CD4-positive, alpha-beta T cell (primary cell): ENCODE results near the gene CARD19. TPM values are rescaled to one million over a fixed set of nuclear protein-coding genes. Genes with fewer than 3 reads are reported as not detected.

Experiments used
- ATAC-seq: fragments of 200-7000 bp; cut with Tn5 transposase; one replicate; pipeline ENCODE4 v1.10.0; 2022; ENCODE audit warnings: mild to moderate bottlenecking; ENCODE audit not compliant: poor library complexity
- CTCF ChIA-PET: fragments of 350-600 bp; sonication (Branson Sonifier 250); formaldehyde crosslinking; loops from one replicate; lab custom pipeline; 2021; ENCODE audit warnings: antibody characterized with exemption, inconsistent platforms; lab: Charles Lee
- POLR2A ChIA-PET: fragments of 350-600 bp; sonication (Branson Sonifier 250); formaldehyde crosslinking; loops from one replicate; lab custom pipeline; 2021; ENCODE audit warnings: antibody characterized with exemption, inconsistent platforms; lab: Charles Lee
- DNase-seq, 14 experiments: peaks; one replicate each; pipeline ENCODE4 v3.0.0-alpha.2; 2013 to 2020; ENCODE audit warnings: mixed read lengths in 2 of 14
- H3K27ac ChIP-seq, 2 donors: one replicate each; pipeline versions ENCODE4 v1.5.1 to v1.7.0; 2013; ENCODE audit warnings: low read length in 2 of 2, low read depth in 1 of 2, mild to moderate bottlenecking in 1 of 2
- H3K27me3 ChIP-seq, 2 experiments: 1 replicate in 1 of 2; 2 replicates in 1 of 2; pipeline versions ENCODE4 v1.6.1 to v1.7.0; 2013; ENCODE audit warnings: low read length in 2 of 2, control low read depth in 1 of 2, mild to moderate bottlenecking in 1 of 2, moderate library complexity in 1 of 2; ENCODE audit not compliant: insufficient read depth in 2 of 2, control insufficient read depth in 1 of 2
- H3K36me3 ChIP-seq: one replicate; pipeline ENCODE4 v1.6.1; 2013; ENCODE audit warnings: low read length, control low read depth; ENCODE audit not compliant: insufficient read depth
- H3K4me1 ChIP-seq: one replicate; pipeline ENCODE4 v1.6.1; 2013; ENCODE audit warnings: low read length, control low read depth; ENCODE audit not compliant: insufficient read depth
- H3K4me3 ChIP-seq: one replicate; pipeline ENCODE4 v1.5.1; 2013; ENCODE audit warnings: mild to moderate bottlenecking, low read length, moderate library complexity
- H3K9me3 ChIP-seq, 2 experiments: 1 replicate in 1 of 2; 2 replicates in 1 of 2; pipeline versions ENCODE4 v1.6.1 to v1.7.0; 2013; ENCODE audit warnings: low read length in 2 of 2, mild to moderate bottlenecking in 2 of 2, control low read depth in 1 of 2, moderate library complexity in 1 of 2; ENCODE audit not compliant: control insufficient read depth in 1 of 2, insufficient read depth in 1 of 2
- H3K27ac Mint-ChIP-seq: one replicate; pipeline ENCODE4 v1.8.0; 2020; ENCODE audit warnings: mixed read lengths
- H3K27me3 Mint-ChIP-seq: one replicate; pipeline ENCODE4 v1.8.0; 2021; ENCODE audit warnings: mixed read lengths
- H3K36me3 Mint-ChIP-seq: one replicate; pipeline ENCODE4 v1.8.0; 2021; ENCODE audit warnings: low read depth, mixed read lengths
- H3K4me1 Mint-ChIP-seq: one replicate; pipeline ENCODE4 v1.8.0; 2021; ENCODE audit warnings: low read depth, mixed read lengths
- H3K4me3 Mint-ChIP-seq: one replicate; pipeline ENCODE4 v1.8.0; 2020; ENCODE audit warnings: mild to moderate bottlenecking, mixed read lengths
- H3K9me3 Mint-ChIP-seq: one replicate; pipeline ENCODE4 v1.8.0; 2020; ENCODE audit warnings: mixed read lengths
- intact Hi-C, 2 experiments: fragments of 100-400 bp; cut with DNase I in 1 of 2; cut with micrococcal nuclease in 1 of 2; formaldehyde crosslinking; loops; one replicate each; pipeline versions ENCODE4 v1.15.1 to v1.9.0; 2023 to 2025; cut with DNase I, micrococcal nuclease
- total RNA-seq, 174 experiments: library from RNA in 2 of 174; stranded (reverse) in 2 of 174; gene quantifications; one replicate each; pipeline ENCODE4 v1.2.3 and lab custom pipeline; 2021 to 2026
- TF ChIP-seq, protein P1 (sequence below): fragments of 200-600 bp; IDR thresholded peaks from one replicate; pipeline ENCODE4 v1.8.0; 2022; ENCODE audit warnings: antibody characterized with exemption, mild to moderate bottlenecking

The CARD19 gene
- total RNA-seq, 2 experiments from 2014 or later, result 38.8 to 39.2 TPM

DNA sequence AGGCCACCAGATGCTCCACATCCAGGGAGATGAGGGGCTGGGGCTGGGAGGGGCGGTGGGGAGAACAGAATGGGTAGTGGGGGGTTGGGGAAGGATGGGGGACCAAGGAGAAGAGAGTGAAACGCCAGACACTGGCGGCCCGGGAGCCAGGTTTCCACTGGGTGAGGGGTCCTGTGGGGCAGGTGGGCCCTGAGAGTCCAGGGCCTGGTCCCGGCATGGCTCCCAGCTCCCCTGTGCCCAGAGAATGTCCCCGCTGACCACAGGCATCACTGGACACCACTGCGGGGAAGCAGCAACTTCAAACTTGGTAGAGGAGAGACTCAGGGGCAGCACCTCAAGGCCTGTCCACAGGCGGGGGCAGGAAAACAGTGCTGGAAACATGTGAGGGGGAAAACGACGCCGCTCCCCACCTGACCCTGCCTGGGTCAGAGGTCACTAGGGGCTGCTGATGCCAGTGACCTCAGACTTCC, 24.9 kb downstream of the CARD19 start:
- H3K36me3 Mint-ChIP-seq, result peaks cover 56% of the 10 kb centered on the region
- ChIA-PET CTCF (interaction anchor here (3.0 kb wide), 1 partner anchor 11 kb away, joined by 13 read pairs; no protein-coding TSS in a partner anchor), POLR2A (interaction anchor here (0.5 to 2.0 kb wide), 3 partner anchors 13 to 1013 kb away, joined by 3 to 9 read pairs (median 3); partner anchors contain the start of gene NINJ1)
- Histone ChIP-seq H3K36me3 (peaks cover 21% of the 10 kb centered on the region), H3K27me3 (no peaks in the 10 kb centered on the region), H3K4me1 (peaks cover 37% of the 10 kb centered on the region), H3K9me3 (no peaks in the 10 kb centered on the region), H3K4me3 (no peak overlapping the region), H3K27ac (no peak overlapping the region)
- no peaks in the 10 kb centered on the region for H3K9me3 Mint-ChIP-seq
- H3K27me3 Mint-ChIP-seq, result no peaks in the 10 kb centered on the region
- intact Hi-C loops, result no loop called here
- H3K4me3 Mint-ChIP-seq, result no peak overlapping the region
- TF ChIP-seq, protein P1, sequence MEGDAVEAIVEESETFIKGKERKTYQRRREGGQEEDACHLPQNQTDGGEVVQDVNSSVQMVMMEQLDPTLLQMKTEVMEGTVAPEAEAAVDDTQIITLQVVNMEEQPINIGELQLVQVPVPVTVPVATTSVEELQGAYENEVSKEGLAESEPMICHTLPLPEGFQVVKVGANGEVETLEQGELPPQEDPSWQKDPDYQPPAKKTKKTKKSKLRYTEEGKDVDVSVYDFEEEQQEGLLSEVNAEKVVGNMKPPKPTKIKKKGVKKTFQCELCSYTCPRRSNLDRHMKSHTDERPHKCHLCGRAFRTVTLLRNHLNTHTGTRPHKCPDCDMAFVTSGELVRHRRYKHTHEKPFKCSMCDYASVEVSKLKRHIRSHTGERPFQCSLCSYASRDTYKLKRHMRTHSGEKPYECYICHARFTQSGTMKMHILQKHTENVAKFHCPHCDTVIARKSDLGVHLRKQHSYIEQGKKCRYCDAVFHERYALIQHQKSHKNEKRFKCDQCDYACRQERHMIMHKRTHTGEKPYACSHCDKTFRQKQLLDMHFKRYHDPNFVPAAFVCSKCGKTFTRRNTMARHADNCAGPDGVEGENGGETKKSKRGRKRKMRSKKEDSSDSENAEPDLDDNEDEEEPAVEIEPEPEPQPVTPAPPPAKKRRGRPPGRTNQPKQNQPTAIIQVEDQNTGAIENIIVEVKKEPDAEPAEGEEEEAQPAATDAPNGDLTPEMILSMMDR, result no peak
- ATAC-seq, result no peak
- peak overlapping the region; percentile 58 for H3K27ac Mint-ChIP-seq
- peak in 1 of 14 experiments; percentile 2 for DNase-seq
- H3K4me1 Mint-ChIP-seq, result peaks cover 30% of the 10 kb centered on the region

DNA sequence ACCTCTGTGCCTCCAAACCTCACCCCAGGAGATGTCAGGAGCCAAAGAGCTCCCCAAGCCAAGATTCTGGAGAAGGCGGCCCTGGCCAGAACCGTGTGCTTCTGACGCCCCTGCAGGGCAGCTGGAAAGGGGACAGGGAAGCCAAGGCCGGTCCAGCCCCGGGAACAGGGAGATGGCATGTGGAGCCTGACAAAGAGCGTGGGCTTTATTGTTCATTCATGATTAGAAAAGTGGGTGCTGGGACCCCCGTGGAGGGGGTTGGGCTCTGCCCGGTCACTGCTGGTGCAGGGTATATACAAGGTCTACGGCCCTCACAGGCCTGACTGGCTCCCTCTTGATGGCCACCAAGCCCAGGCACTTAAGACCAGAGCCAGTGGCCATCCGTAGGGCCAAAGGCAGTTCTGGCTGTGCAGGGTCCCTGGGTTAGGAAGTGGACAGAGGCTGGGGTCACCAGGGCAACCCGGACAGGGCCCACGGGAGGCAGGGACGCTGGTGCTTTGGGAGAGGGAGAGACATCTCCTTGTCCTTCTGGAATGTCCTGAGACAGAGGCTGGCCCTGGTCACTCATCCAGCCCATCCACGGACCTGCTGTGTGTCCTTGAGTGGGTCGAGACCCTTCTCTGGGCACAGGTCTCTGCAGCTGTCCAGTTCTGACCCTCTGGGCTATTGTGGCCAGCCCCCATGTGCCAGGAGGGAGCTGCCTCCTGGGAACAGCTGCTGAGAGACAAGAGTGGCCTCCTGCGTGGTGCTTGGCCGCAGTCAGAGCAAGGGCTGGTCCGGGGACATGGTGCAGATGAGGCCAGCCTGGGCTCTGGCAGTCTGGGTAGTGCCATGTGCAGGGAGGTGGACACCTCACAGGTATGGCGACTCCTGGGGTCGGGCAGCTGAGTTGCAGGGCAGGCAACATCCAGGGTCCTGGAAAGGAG, 25.6 kb downstream of the CARD19 start:
- Histone ChIP-seq H3K27me3 (no peaks in the 10 kb centered on the region), H3K4me3 (no peak overlapping the region), H3K36me3 (peaks cover 23% of the 10 kb centered on the region), H3K9me3 (no peaks in the 10 kb centered on the region), H3K4me1 (peaks cover 44% of the 10 kb centered on the region), H3K27ac (no peak overlapping the region)
- intact Hi-C loops, result no loop called here
- Mint-ChIP-seq H3K36me3 (peaks cover 59% of the 10 kb centered on the region), H3K27ac (peak overlapping the region; percentile 58), H3K4me3 (peak overlapping the region; percentile 38), H3K9me3 (no peaks in the 10 kb centered on the region), H3K4me1 (peaks cover 37% of the 10 kb centered on the region), H3K27me3 (no peaks in the 10 kb centered on the region)
- TF ChIP-seq, protein P1, result no peak
- DNase-seq (peak in 2 of 14 experiments; percentile 2), ATAC-seq (no peak)
- POLR2A ChIA-PET, result no interaction called here
- CTCF ChIA-PET, result no interaction called here

DNA sequence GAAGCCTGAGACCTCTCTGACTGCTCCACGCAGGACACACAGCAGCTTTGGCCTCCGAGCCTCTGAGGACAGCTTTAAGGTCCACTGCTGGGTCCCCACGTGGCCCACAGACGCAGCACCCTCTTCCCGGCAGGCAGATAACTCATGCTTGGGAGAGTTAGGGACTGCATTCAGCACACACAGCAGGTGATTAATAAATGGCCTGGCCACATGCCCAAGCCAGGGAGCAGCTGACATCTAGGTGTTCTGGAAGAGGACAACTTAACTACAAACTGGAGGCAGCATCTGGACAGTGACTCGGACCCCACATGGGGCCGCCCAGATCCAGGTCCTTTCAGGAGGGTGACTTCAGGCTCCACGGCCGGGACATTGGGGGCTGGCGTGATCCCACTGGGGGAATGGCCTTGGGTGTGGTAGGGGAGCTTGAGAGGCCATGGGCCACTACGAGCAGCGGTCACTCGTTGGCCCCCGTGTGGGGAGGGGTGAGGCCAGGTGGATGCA, 26.8 kb downstream of the CARD19 start:
- intact Hi-C loops, result no loop called here
- H3K4me3 Mint-ChIP-seq, result no peak overlapping the region
- POLR2A ChIA-PET, result interaction anchor here (0.8 kb wide), 1 partner anchor 8 kb away, joined by 3 read pairs; no protein-coding TSS in a partner anchor

More for the DNA sequence above, 26.8 kb downstream of the CARD19 start:
- Mint-ChIP-seq H3K27me3 (no peaks in the 10 kb centered on the region), H3K36me3 (peaks cover 59% of the 10 kb centered on the region), H3K4me1 (peaks cover 49% of the 10 kb centered on the region), H3K27ac (peak overlapping the region; percentile 81), H3K9me3 (no peaks in the 10 kb centered on the region)
- Histone ChIP-seq H3K27ac (no peak overlapping the region), H3K4me1 (peaks cover 56% of the 10 kb centered on the region), H3K4me3 (no peak overlapping the region), H3K27me3 (no peaks in the 10 kb centered on the region), H3K36me3 (peaks cover 23% of the 10 kb centered on the region), H3K9me3 (no peaks in the 10 kb centered on the region)
- no peak for ATAC-seq
- TF ChIP-seq, protein P1, result no peak
- DNase-seq, result peak in 2 of 14 experiments; percentile 2 to 27
- CTCF ChIA-PET, result no interaction called here
